Dermis blood vessel endothelial cell (primary cell): ENCODE data around the gene CYP11A1. TPM values are rescaled to one million over a fixed set of nuclear protein-coding genes. Genes with fewer than 3 reads are reported as not detected.

Experiments used
- DNase-seq: peaks from one replicate; pipeline ENCODE4 v3.0.0; 2010
- total RNA-seq: library from RNA; depleted of rRNA; stranded (reverse); fragments of >200 nt; gene quantifications from 2 replicates; pipeline ENCODE4 v1.2.3, GENCODE V29; 2014

The CYP11A1 gene
- total RNA-seq, 1 donor from 2014 or later: not detected

DNA sequence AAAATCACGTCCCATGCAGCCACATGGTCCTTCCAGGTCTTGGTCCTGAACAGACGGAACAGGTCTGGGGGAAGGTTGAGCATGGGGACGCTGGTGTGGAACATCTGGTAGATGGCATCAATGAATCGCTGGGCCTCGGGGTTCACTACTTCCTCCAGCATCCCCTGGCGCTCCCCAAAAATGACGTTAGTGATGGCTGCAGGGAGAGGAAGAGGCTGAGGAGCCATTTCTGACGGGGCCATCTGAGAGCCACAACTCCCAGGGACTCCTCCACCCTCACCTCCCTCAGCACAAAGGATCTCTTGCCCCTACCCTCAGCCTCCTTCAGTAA lies 23.7 kb downstream of the CYP11A1 start:
- no peak for DNase-seq

DNA sequence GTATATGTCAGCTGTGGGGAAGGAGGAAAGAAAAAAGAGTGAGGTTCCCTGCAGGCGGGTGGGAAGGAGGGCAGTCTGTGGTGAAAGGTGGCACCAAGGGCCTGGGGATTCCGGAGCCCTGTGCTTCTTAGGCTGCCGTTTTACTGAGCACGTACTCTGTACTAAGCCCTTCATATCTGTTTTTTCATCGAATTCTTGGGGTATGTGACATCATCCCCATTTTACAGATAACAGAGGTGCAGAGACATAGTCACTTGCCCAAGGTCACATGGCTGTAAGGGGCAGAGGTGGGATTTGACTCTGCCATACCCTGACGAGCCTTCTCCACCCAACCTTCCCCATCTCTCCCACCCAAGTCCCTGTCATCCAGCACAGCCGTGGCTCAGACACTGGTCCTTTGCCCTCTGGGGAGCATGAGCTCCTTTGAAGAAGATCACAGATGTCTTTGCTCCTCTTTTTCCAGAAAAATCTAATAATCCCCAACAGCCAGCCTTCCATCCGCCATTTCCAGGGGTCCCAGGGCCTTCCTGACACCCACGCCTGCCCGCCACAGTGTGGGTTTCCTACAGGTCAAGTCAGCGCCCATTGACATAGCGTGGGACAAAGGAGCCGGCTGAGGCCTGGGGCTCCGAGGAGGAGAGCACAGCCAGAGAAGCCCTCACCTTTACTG lies 24.2 kb downstream of the CYP11A1 start:
- no peak for DNase-seq

DNA sequence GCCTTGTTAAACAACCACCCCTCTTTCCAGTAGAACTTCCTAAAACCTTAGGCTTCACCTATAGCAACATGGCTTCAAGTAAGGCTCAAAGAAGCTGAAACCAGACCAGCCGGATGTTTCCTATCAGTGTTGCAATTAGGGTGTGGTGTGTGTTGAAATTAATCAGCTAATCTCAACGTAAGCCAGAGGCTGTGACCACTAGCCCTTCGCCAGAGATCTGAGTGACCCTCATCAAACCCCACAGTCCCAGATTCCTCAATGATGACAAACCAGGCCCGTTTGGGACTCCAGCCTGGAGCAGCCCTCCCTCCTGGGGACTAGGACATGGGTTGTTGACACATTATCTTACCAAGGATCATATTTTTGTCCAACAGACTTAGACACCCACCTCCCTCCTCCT lies 27.3 kb downstream of the CYP11A1 start:
- DNase-seq: no peak

DNA sequence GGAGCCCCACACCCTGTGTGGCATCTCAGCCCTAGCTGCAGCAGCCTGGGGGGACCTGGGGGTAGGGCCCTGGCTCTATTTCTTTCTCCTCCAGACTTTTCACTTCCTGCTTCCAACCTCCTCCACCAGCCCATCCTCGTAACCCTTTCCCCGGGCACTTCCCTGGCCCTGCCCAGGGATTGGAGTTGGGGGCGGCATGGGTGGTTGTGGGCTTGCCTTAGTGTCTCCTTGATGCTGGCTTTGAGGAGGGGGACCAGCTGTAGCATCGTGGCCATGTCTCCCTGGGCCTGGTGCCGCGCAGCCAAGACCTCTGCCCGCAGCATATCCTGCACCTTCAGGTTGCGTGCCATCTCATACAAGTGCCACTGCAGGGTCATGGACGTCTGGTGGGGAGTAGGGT lies 28.1 kb downstream of the CYP11A1 start:
- no peak for DNase-seq

DNA sequence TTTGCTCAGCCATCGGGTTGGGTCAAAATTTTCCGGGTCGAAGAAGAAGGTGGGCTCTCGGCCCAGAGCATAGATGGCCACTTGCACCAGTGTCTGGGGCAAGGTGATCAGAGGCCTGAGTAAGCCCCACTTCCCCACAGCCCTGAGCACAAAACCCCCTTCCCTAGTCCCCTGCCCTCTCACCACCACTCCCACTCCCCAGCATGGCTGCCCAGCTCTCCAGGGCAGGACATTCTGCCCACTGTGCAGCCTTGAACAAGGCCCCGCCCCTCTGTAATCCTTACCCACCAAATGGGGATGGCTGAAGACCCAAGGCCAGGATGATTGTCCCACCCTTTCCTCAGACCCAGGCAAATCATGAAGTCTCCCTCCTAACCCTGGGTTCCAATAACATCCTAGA lies 28.8 kb downstream of the CYP11A1 start:
- no peak for DNase-seq

DNA sequence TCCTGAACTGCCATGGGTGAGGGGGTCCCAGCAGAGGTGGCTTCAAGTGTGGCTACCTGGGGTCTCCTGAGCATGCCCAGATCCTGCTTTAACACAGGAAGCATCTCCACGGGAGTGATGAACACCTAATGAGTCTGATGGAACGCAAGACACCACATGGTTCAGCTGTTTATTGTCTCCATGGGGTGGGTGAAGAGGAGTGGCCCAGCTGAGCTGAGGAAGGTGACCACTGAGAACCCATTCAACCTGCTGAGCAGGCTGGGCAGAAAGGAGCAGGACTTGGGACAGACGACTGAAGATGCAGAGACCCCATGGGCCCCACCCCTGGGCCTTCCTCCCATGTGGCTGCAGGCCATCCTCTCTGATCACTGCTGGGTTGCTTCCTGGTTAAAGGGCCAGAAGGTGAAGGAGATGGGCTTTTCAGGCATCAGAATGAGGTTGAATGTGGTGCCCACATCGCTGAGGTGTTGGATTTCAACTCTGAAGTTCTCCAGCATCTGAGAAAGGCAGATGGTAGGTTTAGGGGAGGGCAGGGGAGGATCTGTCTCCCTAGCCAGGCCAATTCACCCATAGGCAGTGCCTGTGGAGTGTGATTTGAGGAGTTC lies 29.7 kb downstream of the CYP11A1 start:
- DNase-seq: no peak

DNA sequence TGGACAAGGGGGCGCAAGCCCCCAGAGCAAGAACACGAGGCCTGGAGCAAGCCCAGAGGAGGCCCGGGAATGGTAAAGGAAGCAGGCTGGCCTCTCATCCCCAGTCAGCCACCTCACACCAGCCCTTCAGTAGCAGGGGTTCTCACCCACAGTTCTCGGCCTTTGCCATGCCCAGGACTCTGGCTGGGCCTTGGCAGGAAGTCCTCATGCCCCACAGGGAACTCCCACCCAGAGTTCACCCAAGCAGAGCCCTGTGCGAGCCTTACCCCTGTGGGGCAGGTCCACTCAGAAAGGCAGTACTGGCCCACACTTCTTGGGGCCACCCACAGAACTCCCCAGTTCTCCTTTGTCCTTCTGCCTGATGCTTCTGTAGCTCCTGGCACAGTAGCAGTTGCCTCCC lies 30.3 kb downstream of the CYP11A1 start:
- DNase-seq: no peak

DNA sequence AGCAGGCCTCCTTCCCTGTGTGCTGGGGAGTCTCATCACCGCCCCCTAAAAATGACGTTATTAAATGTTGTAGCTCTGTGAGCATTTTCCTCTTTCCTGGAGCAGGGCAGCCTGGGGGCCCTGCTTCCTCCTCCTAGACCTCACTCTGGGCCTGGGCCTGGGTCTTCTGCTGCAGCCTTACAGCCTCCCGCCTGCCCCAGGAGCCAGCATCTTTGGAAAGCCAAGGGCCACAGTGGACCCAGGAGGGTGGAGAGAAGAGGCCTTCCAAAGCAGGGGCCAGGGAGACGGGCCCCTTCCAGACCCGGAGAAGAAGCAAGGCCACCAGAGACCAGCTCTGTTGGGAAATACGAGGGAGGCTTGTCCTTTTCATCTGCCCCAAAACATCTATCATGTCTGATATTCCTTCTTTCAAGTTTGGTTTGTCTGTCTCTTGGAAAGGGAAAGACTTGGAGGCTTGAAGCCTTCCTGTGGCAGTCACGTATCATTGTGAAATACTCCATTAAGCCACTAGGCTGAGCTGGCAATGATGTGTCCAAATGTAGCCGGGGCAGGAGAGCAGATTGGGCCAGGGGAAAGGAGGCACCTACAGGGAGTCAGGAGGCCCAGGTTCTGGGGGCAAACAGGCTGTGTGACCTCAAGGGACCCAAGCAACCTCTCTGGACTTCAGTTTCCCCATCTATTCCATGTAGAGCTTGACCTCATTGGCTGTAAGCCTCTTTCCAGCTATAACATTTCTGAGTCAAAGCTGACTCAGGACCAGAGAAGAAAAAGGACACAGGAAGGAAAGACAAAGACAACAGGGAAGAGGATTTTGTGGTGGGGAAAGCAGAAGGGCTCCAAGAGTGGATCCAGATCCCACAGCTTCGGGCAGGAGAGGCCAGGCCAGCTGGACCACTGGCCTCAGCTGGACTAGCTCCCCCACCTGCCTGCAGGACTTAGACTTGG lies 31.1 kb downstream of the CYP11A1 start:
- no peak for DNase-seq

DNA sequence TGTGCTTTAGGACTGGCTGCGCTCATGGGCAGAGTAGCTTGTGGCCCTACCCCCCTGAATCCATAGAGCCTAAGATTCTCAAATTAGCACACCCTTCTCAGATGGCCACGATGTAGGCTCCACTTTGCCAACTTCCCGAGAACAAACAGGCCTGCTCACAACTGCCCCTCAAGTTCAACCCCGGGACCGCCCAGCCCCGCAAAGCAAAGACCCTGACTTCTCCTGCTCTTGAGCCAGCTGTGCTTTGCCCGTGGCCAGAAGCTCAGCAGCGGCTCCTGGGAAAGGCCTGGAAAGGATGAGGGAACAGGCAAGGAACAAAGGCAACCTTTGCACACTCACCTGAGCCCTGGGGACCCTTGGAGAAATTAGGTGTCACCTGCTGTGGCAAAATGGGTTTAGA lies 32.0 kb downstream of the CYP11A1 start:
- DNase-seq: no peak

DNA sequence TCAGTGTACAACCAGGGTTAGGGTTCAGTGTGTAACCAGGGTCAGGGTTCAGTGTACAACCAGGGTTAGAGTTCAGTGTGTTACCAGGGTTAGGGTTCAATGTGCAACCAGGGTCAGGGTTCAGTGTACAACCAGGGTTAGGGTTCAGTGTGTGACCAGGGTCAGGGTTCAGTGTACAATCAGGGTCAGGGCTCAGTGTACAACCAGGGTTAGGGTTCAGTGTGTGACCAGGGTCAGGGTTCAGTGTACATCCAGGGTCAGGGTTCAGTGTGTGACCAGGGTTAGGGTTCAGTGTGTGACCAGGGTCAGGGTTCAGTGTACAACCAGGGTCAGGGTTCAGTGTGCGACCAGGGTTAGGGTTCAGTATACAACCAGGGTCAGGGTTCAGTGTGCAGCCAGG lies 33.3 kb downstream of the CYP11A1 start:
- DNase-seq: no peak

DNA sequence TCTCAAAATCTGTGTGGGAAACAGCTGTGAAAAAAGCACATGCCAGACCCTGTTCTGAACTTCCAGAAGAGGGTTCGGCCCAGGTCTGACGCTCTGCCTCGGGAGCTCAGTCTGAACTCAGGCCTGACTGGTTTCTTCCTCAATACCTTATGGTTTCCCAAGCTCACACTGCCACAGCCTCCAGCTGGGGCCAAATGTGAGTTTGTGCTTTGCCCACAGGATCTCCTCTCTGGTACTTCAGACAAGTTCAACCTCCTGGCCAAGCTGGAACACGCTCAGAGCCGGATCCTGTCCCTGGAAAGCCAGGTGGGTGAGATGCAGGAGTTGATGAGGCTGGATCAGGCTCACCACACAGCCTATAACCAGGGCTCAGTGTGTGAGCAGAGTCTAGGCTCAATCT lies 33.8 kb downstream of the CYP11A1 start:
- DNase-seq: no peak

DNA sequence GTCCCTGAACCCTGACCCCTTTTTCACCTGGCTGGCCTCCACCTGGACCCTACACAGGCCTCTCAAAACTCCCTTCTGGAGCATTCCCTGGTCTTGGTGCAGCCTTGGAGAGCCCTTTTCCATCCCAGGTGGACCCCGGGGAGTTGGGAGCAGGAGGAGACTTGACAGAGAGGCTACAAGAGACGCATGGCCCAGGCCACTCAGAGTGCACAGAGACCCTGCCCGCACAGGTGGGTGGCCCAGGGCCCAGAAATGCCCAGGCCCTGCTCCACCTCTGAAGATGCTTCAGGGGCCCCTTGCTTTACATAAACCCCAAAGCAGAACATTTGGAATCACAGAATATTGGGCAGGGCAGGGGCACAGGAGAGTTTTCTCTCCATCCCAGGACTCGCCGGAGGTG lies 34.4 kb downstream of the CYP11A1 start:
- DNase-seq: no peak

DNA sequence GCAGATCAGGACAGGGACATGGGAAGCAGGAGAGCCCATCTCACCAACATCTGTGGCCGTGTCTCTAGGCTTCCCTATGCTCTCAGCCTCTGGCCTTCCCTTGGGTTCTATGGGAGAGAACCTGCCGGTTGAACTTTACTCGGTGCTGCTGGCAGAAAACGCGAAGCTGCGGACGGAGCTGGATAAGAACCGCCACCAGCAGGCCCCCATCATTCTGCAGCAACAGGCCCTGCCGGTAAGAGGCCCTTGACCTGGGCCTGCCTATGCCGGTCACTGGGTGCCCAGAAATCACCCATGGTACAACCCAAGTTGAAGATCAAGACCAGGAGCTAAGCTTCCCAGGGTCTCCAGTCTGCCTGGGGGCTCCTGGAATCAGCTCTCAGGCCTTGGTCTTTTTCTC lies 34.8 kb downstream of the CYP11A1 start:
- DNase-seq: no peak

DNA sequence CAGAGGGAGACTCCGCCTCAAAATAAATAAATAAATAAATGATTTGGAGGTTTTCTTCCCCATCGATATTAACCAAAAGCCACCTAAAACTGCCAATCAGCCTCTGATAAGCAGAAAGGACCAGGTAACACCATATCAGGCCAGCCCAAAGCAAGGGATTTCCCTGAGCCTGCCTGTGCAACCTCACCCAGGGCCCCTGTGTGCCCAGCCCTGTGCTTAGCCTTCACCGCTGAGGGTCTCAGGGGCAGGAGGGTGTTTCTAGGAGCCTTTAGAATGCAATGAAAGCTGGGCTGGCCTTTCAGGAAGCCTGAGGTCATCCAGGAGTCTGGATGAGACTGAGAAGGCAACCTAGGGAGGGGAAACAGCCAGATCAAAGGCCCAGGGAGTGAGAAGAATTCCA lies 35.4 kb downstream of the CYP11A1 start:
- no peak for DNase-seq

DNA sequence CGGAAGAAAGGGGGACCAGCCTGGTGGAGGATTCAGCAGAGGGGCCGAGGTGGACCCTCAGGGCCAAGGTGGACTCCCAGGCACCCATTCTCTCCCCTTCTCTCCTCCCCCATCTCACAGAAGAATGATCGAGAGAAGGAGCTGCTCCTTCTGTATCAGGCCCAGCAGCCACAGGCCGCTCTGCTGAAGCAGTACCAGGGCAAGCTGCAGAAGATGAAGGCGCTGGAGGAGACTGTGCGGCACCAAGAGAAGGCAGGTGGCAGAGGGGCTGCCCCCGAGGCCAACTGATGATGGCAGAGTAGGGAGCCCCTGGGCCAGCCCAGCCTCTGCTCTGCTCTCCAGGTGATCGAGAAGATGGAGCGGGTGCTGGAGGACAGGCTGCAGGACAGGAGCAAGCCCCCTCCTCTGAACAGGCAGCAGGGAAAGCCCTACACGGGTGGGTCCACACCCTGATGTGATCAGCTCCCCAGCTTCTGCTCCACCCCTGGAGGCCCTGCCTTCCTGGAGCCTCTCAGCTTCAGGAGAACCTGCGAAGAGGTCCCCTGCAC lies 36.5 kb downstream of the CYP11A1 start:
- no peak for DNase-seq

DNA sequence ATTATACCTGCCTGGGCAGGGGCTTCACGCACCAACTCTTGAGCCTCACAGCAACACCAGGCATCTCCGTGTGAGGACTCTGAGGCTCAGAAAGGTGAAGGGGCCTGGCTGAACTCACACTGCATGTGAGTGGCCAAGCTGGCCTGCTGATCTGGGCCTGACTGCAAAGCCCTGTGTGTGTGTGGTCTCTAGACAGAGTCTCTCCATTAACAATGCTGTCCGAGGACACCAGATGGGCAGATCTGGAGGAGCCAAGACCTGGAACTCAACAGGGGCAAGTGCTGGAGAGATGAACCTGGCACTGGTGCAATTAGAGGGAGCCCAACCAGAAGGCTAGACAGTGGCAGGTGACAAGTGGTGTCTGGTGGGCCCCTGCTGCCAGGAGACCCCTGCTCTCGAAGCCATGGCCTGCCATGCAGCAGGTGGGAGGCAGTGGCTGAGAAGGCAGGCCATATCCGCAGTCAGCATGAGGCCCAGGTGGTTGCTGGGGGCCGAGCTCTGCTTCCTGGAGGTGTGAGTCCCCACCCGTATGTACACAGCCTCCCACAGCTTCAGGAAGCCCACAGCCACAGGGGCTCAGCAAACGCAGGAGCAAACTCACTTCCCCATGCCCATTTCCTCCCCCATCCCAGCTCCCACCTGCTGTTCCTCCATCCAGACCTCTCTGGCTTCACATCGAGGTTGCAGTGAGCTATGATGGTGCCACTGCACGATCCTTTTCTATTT lies 39.0 kb downstream of the CYP11A1 start:
- DNase-seq: no peak

DNA sequence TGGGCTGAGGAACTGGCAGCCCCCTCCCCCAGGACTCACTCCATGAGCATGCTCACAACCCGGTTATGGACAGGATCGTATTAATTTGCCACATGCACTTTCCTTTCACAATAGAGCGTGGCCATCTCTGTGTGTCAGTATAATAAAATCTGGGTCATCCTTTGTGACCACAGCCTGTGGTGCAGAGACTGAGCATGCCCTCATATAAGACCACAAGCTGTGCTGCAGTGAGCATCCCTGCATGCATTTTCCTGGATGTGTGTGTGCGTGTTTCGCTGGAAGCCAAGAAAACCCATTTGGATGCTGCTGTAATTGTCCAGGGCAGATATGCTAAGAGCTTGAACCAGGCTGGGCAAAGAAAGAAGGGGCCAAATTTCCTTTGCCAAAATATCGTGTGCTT lies 39.7 kb downstream of the CYP11A1 start:
- DNase-seq: no peak

DNA sequence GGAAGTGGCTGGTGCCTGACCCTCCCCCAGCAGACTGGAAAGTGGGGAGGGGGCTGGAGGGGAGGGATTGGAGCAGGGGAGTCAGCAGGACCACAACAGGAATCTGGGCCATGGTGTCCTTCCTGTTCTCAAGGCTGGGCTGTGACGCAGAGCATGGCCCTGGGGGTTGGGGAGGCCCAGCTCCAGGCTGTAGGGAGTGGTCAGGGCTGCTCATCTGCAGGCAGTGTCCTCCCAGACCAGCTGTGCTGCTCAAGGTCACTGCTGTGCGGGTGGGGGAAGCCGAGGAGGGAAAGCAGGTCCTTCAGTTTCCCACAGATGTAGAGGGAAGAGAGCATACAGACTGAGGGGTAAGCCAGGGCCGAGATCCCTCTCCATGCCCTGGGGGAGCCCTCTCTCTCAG lies 40.7 kb downstream of the CYP11A1 start:
- no peak for DNase-seq

DNA sequence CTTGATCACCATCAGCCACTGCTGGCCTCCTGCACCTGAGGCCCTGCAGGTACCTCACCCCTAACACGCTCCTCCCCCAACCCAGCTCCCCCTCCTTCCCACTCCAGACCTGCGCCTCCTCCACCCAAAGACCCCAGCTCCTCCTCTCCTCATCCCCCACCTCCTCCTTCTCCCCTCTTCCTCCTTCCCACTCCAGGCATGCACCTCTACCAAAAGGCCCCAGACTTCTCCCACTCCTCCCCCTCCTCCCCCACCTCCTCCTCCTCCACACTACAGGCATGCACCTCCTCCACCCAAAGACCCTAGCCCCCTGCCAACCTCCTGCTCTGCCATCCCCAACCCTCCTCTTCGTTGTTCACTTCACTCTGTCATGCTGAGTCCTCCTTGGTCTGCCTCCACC lies 42.7 kb downstream of the CYP11A1 start:
- DNase-seq: no peak

DNA sequence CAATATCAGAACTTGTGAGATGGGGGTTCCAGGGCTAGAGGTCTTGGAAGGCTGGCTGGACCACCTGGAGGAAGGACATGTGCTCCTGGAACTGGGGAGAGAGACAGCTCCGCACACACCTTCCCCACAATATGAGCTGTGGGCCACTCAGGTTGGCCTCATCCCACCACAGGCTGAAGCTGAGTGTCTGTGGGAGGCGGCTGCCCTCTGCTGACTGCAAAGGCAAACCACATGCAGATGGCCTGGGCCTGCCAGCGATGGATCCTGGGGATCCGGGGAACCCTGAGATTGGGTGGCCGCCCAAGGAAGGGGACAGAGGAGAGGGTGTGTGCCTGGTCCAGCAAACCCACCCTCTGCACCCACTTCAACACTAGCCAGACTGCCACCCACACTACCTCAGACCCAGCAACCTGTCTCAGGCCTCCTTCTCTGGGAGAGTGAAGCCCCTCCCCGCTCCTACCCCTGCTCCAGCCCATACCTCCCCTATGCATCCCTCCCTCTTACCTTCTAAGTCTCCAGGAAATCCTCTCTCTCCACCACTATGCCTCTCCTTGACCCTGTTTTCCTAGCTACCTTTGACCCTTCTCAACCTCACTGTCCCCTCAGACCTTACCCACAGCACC lies 44.8 kb downstream of the CYP11A1 start:
- peak; percentile 76 for DNase-seq

DNA sequence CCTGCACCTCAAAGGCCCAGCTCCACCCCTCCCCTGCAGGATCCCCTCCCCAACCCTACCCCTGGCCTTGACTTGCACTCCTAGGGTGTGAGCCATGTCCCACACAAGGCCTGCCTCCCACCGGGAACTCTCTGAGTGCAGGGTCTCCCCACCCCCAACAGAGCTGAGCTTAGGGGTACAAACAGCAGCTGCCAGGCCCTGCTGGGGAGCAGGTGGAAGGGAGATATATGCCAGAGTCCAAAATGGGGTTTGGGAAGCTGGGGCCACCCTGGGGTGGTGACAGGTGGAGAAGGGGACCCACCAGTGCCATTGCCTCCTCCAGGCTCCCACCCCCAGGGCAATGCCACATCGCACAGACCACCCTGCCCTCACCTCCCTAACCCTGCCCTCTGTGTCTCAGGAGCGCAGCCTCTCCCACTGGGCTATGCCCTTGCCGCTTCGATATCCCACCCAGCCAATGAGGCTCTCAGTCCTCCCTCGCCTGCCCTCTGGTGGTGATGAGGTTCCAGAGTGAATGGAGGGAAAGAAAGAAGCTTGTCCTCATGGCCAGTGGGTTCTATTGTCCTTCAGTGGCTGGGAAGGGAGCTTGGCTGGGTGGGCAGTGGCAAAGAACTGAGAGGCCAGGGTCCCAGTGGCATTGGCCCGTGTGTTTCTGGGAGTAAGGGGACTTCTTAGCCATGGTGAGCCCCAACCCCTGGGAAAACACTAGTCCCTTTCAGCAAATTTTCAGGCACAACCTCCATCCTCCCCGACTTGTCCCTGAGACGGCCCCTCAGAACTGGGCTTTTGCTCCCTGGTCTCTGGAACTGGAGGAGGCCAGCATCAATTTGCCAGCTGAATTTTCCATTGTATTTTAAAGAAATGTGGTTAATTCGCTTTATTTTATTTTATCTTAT lies 46.8 kb downstream of the CYP11A1 start:
- DNase-seq: peak; percentile 63
